ENCODE results near the gene SLC39A11. TPM values are rescaled to one million over a fixed set of nuclear protein-coding genes. Genes with fewer than 3 reads are reported as not detected.

The SLC39A11 gene
- total RNA-seq, 1 donor from 2014 or later: 23.2 TPM

- H3K36me3 Mint-ChIP-seq: no peaks in the 10 kb centered on the region
- H3K27ac Mint-ChIP-seq: peak overlapping the region; percentile 71
- peaks cover 44% of the 10 kb centered on the region for H3K4me1 Mint-ChIP-seq (ENCODE audit: unreplicated experiment)
- peak; percentile 98 for TF ChIP-seq CTCF (conservative IDR thresholded peaks at IDR 0.05)
- H3K27me3 Mint-ChIP-seq: no peaks in the 10 kb centered on the region
- H3K9me3 Mint-ChIP-seq: no peaks in the 10 kb centered on the region
- H3K4me3 Mint-ChIP-seq: no peak overlapping the region
- no peak for DNase-seq (ENCODE audit: extremely low spot score, unreplicated experiment)
These were observed 366.9 kb downstream of the SLC39A11 start for GRCh38 chr17:72725433-72726068.

- Mint-ChIP-seq H3K36me3 (no peaks in the 10 kb centered on the region), H3K4me1 (ENCODE audit: unreplicated experiment) (peaks cover 39% of the 10 kb centered on the region), H3K27me3 (no peaks in the 10 kb centered on the region), H3K9me3 (no peaks in the 10 kb centered on the region), H3K27ac (no peak overlapping the region), H3K4me3 (no peak overlapping the region)
- DNase-seq (ENCODE audit: extremely low spot score, unreplicated experiment): no peak
- no peak for TF ChIP-seq CTCF (conservative IDR thresholded peaks at IDR 0.05)
These were observed 368.2 kb downstream of the SLC39A11 start for GRCh38 chr17:72724267-72724666.

GRCh38 chr17:72723711-72724110 lies 368.8 kb downstream of the SLC39A11 start:
- TF ChIP-seq CTCF (conservative IDR thresholded peaks at IDR 0.05): no peak
- no peak overlapping the region for H3K27ac Mint-ChIP-seq
- H3K27me3 Mint-ChIP-seq: no peaks in the 10 kb centered on the region
- peaks cover 38% of the 10 kb centered on the region for H3K4me1 Mint-ChIP-seq (ENCODE audit: unreplicated experiment)
- no peak overlapping the region for H3K4me3 Mint-ChIP-seq
- H3K9me3 Mint-ChIP-seq: no peaks in the 10 kb centered on the region
- H3K36me3 Mint-ChIP-seq: no peaks in the 10 kb centered on the region
- DNase-seq (ENCODE audit: extremely low spot score, unreplicated experiment): no peak

GRCh38 chr17:72720494-72720825 lies 372.0 kb downstream of the SLC39A11 start:
- no peak overlapping the region for H3K4me3 Mint-ChIP-seq
- H3K36me3 Mint-ChIP-seq: no peaks in the 10 kb centered on the region
- TF ChIP-seq CTCF (conservative IDR thresholded peaks at IDR 0.05): no peak
- H3K27me3 Mint-ChIP-seq: no peaks in the 10 kb centered on the region
- peaks cover under 1% of the 10 kb centered on the region for H3K9me3 Mint-ChIP-seq
- no peak overlapping the region for H3K27ac Mint-ChIP-seq
- peaks cover 24% of the 10 kb centered on the region for H3K4me1 Mint-ChIP-seq (ENCODE audit: unreplicated experiment)
- DNase-seq (ENCODE audit: extremely low spot score, unreplicated experiment): no peak

- Mint-ChIP-seq H3K4me1 (ENCODE audit: unreplicated experiment) (peaks cover 27% of the 10 kb centered on the region), H3K27me3 (no peaks in the 10 kb centered on the region)
These were observed 372.7 kb downstream of the SLC39A11 start for GRCh38 chr17:72719578-72720493.

More at GRCh38 chr17:72719578-72720493, 372.7 kb downstream of the SLC39A11 start:
- Mint-ChIP-seq H3K4me3 (no peak overlapping the region), H3K27ac (no peak overlapping the region), H3K9me3 (peaks cover 4% of the 10 kb centered on the region), H3K36me3 (no peaks in the 10 kb centered on the region)
- DNase-seq (ENCODE audit: extremely low spot score, unreplicated experiment): no peak
- no peak for TF ChIP-seq CTCF (conservative IDR thresholded peaks at IDR 0.05)

Measured in type B pancreatic cell (in vitro differentiated cells).